MCF 10A (cell line): ENCODE data around the gene CNGA4. TPM values are rescaled to one million over a fixed set of nuclear protein-coding genes. Genes with fewer than 3 reads are reported as not detected.

Experiments used
- BruUV-seq: library from RNA; stranded (reverse); fragments of 400-500 nt; replicated peaks from 2 replicates; lab custom pipeline; 2021; lab: Mats Ljungman, UMichigan
- CTCF ChIA-PET: fragments of 300-600 bp; sonication (Branson Sonifier 250); formaldehyde crosslinking; extraction: SDS; loops from one replicate; lab custom pipeline; 2021; ENCODE audit warnings: antibody characterized with exemption, inconsistent platforms; lab: Yijun Ruan, JAX
- POLR2A ChIA-PET: fragments of 300-600, 350-650 bp; sonication (Branson Sonifier 250); formaldehyde crosslinking; extraction: SDS; loops from one replicate; lab custom pipeline; 2020; ENCODE audit warnings: antibody characterized with exemption, inconsistent platforms; lab: Yijun Ruan, JAX
- DNase-seq: peaks from one replicate; pipeline ENCODE4 v3.0.0-alpha.2; 2018; ENCODE audit not compliant: unreplicated experiment
- H3K27ac Mint-ChIP-seq: one replicate; pipeline ENCODE4 v1.8.0; 2022; ENCODE audit warnings: mild to moderate bottlenecking, low read depth, mixed read lengths; ENCODE audit not compliant: unreplicated experiment
- H3K27me3 Mint-ChIP-seq: one replicate; pipeline ENCODE4 v1.8.0; 2022; ENCODE audit warnings: mixed read lengths; ENCODE audit not compliant: insufficient read depth, unreplicated experiment
- H3K36me3 Mint-ChIP-seq: one replicate; pipeline ENCODE4 v1.8.0; 2022; ENCODE audit warnings: mild to moderate bottlenecking, moderate library complexity, mixed read lengths; ENCODE audit not compliant: insufficient read depth, unreplicated experiment
- H3K4me1 Mint-ChIP-seq: one replicate; pipeline ENCODE4 v1.8.0; 2022; ENCODE audit warnings: mixed read lengths; ENCODE audit not compliant: insufficient read depth, unreplicated experiment
- H3K4me3 Mint-ChIP-seq: one replicate; pipeline ENCODE4 v1.8.0; 2022; ENCODE audit warnings: mild to moderate bottlenecking, moderate library complexity, mixed read lengths; ENCODE audit not compliant: unreplicated experiment
- H3K9me3 Mint-ChIP-seq: one replicate; pipeline ENCODE4 v1.8.0; 2022; ENCODE audit warnings: mixed read lengths; ENCODE audit not compliant: unreplicated experiment
- CTCF ChIP-seq: fragments of 200-600 bp; IDR thresholded peaks from one replicate; pipeline ENCODE4 v1.8.0; 2022; ENCODE audit warnings: antibody characterized with exemption, mild to moderate bottlenecking; ENCODE audit not compliant: unreplicated experiment
- intact Hi-C: fragments of 100-400 bp; cut with micrococcal nuclease; formaldehyde crosslinking; loops from 2 replicates; pipeline ENCODE4 v1.14.1; 2022
- total RNA-seq: library from RNA; stranded (reverse); gene quantifications from 2 replicates; pipeline ENCODE4 v1.2.3, GENCODE V29; 2022

The CNGA4 gene
- total RNA-seq, 1 experiment from 2014 or later, result not detected

DNA sequence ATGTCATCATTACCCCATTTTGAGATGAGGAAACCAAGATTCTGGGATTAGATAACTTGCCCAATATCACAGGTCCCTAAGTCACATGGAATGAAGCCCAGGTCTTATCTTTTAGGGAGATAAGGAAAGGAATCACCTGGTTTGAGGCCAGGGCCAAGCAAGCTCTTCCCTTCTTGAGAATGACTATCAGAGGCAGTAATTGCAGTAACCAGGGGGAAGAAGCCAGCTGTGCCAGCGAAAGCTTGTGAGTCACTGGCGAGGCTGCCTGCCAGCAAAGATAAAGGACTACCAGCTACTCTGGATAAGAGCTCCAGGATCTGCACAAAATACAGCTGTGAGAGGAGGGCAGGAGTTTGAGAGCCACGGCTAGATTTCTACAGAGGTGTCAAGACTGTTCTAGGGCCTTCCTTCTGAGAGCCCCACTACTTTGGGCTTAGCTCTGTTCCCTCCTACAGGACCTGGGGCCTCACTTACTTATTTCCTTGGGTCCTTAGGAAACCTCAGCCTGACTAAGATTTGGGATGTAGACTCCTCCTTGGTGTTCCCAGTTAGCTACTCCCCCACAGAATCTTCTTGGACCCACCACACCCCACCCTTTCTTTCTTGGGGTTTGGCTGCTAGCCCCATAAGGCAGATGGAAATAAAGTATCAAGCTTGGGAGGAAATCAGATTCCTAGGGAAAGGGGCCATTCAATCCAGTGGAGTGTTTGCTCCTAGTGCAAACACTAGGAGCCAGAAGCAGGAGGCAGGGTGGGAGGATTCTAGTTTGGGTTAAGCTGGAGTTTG is 11.1 kb downstream of the CNGA4 start:
- no peaks in the 10 kb centered on the region for H3K27me3 Mint-ChIP-seq
- POLR2A ChIA-PET, result interaction anchor here (0.5 to 3.9 kb wide), 8 partner anchors 12 to 225 kb away, joined by 3 to 31 read pairs (median 4); partner anchors contain the start of genes CAVIN3 and FHIP1B
- no peak overlapping the region for H3K4me3 Mint-ChIP-seq
- DNase-seq, result peak; percentile 82
- CTCF ChIA-PET, result interaction anchor here (0.6 to 7.5 kb wide), 25 partner anchors 9 to 258 kb away, joined by 3 to 185 read pairs (median 5); partner anchors contain the start of genes ARFIP2, CAVIN3, CCKBR and CNGA4
- no peaks in the 10 kb centered on the region for H3K36me3 Mint-ChIP-seq
- no peaks in the 10 kb centered on the region for H3K9me3 Mint-ChIP-seq
- BruUV-seq, result no TSS peak
- peaks cover 23% of the 10 kb centered on the region for H3K4me1 Mint-ChIP-seq
- intact Hi-C loops, result loop anchor here (2.0 kb wide), 3 partner anchors 15 to 113 kb away; partner anchors contain the start of gene FHIP1B
- no peak overlapping the region for H3K27ac Mint-ChIP-seq
- no peak for TF ChIP-seq CTCF

GRCh38 chr11:6251120-6251733 is 12.3 kb downstream of the CNGA4 start:
- TF ChIP-seq CTCF, result peak; percentile 87
- Mint-ChIP-seq H3K4me1 (peaks cover 16% of the 10 kb centered on the region), H3K9me3 (no peaks in the 10 kb centered on the region), H3K27me3 (no peaks in the 10 kb centered on the region), H3K36me3 (no peaks in the 10 kb centered on the region), H3K27ac (no peak overlapping the region), H3K4me3 (no peak overlapping the region)
- intact Hi-C loops, result loop anchor here (1.0 to 2.0 kb wide), 4 partner anchors 47 to 112 kb away; no protein-coding TSS in a partner anchor
- ChIA-PET POLR2A (interaction anchor here (0.9 to 3.9 kb wide), 4 partner anchors 17 to 68 kb away, joined by 3 to 31 read pairs (median 14); partner anchors contain the start of genes CAVIN3 and FHIP1B), CTCF (interaction anchor here (0.6 to 7.5 kb wide), 46 partner anchors 9 to 257 kb away, joined by 3 to 185 read pairs (median 4); partner anchors contain the start of genes ARFIP2, CAVIN3, CCKBR and CNGA4)
- BruUV-seq, result no TSS peak
- DNase-seq, result peak; percentile 74

DNA sequence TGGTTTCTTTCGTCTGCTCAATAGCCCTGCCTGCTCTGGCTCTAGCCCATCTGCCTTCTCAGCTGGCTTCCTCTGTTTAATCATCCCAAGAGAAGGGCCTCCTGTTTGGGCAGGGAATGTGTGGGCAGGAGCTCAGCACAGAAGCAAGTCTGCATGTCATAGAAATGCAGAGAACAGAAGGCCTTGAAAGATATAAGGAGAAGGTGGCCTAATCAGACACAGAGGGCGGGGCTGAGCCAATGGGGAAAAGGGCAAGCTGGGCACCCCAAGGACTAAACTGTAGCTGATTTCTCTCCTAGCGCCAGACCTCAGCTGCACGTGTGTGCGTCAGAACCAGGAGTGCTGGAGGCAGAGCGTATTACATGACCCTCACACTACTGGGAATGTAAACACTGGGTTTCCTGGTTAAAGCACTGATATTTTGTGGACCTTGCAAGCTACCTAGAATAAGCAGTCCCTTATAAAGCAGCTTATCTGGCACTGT is 13.1 kb downstream of the CNGA4 start:
- BruUV-seq, result no TSS peak
- H3K4me3 Mint-ChIP-seq, result no peak overlapping the region
- ChIA-PET CTCF (interaction anchor here (0.6 to 7.5 kb wide), 22 partner anchors 9 to 229 kb away, joined by 3 to 185 read pairs (median 9); partner anchors contain the start of genes CAVIN3, CCKBR, CNGA4 and FHIP1B), POLR2A (interaction anchor here (0.9 to 3.9 kb wide), 2 partner anchors 17 to 47 kb away, joined by 3 to 31 read pairs; partner anchors contain the start of gene FHIP1B)
- intact Hi-C loops, result loop anchor here (1.0 to 2.0 kb wide), 4 partner anchors 46 to 111 kb away; no protein-coding TSS in a partner anchor
- DNase-seq, result no peak
- H3K9me3 Mint-ChIP-seq, result no peaks in the 10 kb centered on the region
- no peaks in the 10 kb centered on the region for H3K36me3 Mint-ChIP-seq
- TF ChIP-seq CTCF, result no peak
- H3K4me1 Mint-ChIP-seq, result peaks cover 16% of the 10 kb centered on the region
- H3K27me3 Mint-ChIP-seq, result no peaks in the 10 kb centered on the region
- no peak overlapping the region for H3K27ac Mint-ChIP-seq
